ENCODE measurements around the gene AURKB. TPM values are rescaled to one million over a fixed set of nuclear protein-coding genes. Genes with fewer than 3 reads are reported as not detected.

The AURKB gene
- total RNA-seq, 6 experiments from 2014 or later: 0.26 to 3.9 (median 1.5) TPM

- Histone ChIP-seq H3K27me3 (no peaks in the 10 kb centered on the region), H3K36me3 (peaks cover 0 to 14% (median 0%) of the 10 kb centered on the region in 4 donors), H3K4me3 (peak overlapping the region; percentile 91 to 97 (median 91)), H3K9me3 (no peaks in the 10 kb centered on the region), H3K4me1 (peaks cover 0 to 31% (median 21%) of the 10 kb centered on the region in 4 donors), H3K27ac (peak overlapping the region; percentile 99)
- ATAC-seq (peak; percentile 59 to 73 (median 69)), DNase-seq (peak; percentile 64 to 86 (median 83))
- WGBS (ENCODE audit: insufficient coverage, low coverage, low lambda C conversion rate, missing lambda C conversion rate): 10% methylated on average over 16 of the region's 55 CpGs
- TF ChIP-seq CTCF (IDR thresholded peaks at IDR 0.05) (no peak), POLR2A (IDR thresholded peaks at IDR 0.05) (no peak)
- intact Hi-C loops (cut with DNase I): no loop called here
Observed at GRCh38 chr17:8162997-8163977, 47.1 kb downstream of the AURKB start.

DNA sequence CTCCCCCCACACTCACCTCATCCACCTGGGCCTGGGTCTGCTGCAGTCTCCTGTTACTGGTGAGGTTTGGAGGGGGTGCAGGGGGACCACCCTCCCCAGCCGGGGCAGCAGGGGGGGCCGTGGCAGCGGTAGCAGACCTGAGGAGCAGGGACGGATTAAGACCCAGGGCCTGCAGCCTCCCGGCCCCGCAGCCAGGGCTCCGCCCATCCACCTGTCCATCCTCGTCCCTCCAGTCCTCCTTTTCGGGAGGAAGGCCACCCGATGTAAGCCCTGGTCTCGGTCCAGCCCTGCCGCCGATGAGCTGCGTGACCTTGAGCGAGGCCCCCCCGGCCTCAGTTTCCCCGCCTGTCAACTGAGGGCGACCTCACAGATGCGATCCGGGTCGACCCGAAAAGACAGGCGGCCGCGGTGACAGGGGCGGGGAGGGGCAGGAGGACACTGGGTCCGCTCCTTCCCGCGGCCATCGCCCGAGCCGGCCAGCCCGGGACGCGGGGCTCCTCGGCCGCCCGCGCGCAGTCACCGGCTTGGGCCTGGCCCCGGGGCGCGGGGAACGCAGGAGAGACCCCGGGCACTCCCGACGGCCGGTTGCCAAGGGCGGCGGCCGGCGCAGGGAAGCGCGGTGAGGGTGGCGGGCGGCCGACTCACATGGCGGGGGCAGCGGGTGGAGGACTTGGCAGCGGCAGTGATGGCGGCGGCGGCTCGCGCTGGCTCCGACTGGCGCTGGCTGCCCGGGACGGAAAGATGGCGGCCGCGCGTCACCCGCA, 48.0 kb downstream of the AURKB start, which contains the start of gene VAMP2:
TSS of gene VAMP2 (minus strand) at position 716 of the 764 bp plus-strand sequence. CDS start at position 647, 69 bp downstream.
- WGBS (ENCODE audit: insufficient coverage, low coverage, low lambda C conversion rate, missing lambda C conversion rate): 0% methylated on average over 32 of the region's 75 CpGs
- ATAC-seq (peak; percentile 20 to 53 (median 41)), DNase-seq (peak; percentile 82 to 84 (median 83))
- Histone ChIP-seq H3K9me3 (no peaks in the 10 kb centered on the region), H3K4me3 (peak within 1 kb of the TSS; percentile 91 to 97 (median 91)), H3K36me3 (peaks cover 0 to 14% (median 0%) of the 10 kb centered on the region in 4 donors), H3K4me1 (peaks cover 0 to 31% (median 21%) of the 10 kb centered on the region in 4 donors), H3K27me3 (no peaks in the 10 kb centered on the region), H3K27ac (peak within 1 kb of the TSS; percentile 99)
- intact Hi-C loops (cut with DNase I): no loop called here
- peak in 1 of 4 donors; percentile 22 for TF ChIP-seq CTCF (IDR thresholded peaks at IDR 0.05)
- TF ChIP-seq POLR2A (IDR thresholded peaks at IDR 0.05): peak; percentile 72

DNA sequence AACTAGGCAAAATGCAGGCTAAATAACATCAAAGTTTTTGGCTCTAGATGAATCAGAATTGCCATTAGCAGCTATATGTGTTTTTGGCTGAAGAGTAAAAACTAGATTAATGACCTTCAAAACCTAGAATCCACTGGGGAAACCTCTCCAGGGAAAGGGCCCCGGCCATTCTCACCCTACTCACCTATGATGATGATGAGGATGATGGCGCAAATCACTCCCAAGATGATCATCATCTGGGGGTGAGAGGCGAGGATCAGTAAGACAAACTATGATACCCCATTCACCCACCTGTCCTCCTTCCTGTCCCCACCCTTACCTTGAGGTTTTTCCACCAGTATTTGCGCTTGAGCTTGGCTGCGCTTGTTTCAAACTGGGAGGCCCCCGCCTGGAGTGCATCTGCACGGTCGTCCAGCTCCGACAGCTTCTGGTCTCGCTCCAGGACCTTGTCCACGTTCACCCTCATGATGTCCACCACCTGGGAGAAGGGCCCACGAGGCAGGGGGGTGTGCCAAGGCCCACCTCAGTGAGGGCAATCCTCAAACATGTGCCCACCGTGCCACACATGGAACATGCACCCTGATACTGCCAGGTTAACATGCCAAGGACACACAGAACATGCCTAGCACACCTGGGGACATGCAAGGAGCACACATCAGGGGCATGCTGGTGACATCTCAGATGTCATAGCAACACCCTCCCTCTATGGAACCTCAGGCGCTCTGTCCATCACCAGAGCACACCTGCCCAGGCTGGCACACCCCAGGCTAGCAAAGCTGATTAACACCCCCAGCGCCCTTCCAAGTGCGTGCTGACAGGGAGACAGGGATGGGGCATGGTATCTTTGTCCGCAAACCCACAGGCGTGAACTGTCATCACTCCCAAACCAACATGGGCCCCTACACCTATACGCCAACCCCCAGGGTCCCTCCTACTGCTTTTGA, 48.8 kb downstream of the AURKB start:
- 55% methylated on average over 15 of the region's 19 CpGs for WGBS (ENCODE audit: insufficient coverage, low coverage, low lambda C conversion rate, missing lambda C conversion rate)
- DNase-seq (peak in 1 of 3 donors; percentile 17), ATAC-seq (no peak)
- Histone ChIP-seq H3K27ac (peak overlapping the region; percentile 99), H3K4me1 (peaks cover 0 to 31% (median 21%) of the 10 kb centered on the region in 4 donors), H3K9me3 (no peaks in the 10 kb centered on the region), H3K4me3 (peak overlapping the region; percentile 91 to 97 (median 91)), H3K27me3 (no peaks in the 10 kb centered on the region), H3K36me3 (peaks cover 0 to 14% (median 0%) of the 10 kb centered on the region in 4 donors)
- intact Hi-C loops (cut with DNase I): no loop called here
- TF ChIP-seq CTCF (IDR thresholded peaks at IDR 0.05): no peak
- TF ChIP-seq POLR2A (IDR thresholded peaks at IDR 0.05): no peak

Measured in right lobe of liver (tissue), 6 donors.